HT-29 (cell line): ENCODE data around the gene SH2D1A. TPM values are rescaled to one million over a fixed set of nuclear protein-coding genes. Genes with fewer than 3 reads are reported as not detected.

Source experiments
- DNase-seq: peaks from one replicate; pipeline ENCODE4 v3.0.0-alpha.2; 2015; ENCODE audit warnings: low spot score
- small RNA-seq: library from RNA; depleted of rRNA; stranded (forward); fragments of <200 nt; gene quantifications from one replicate; pipeline ENCODE3, GENCODE V24; 2014
- total RNA-seq: library from RNA; depleted of rRNA; stranded (reverse); fragments of >200 nt; shearing (Covaris generic); gene quantifications from 2 replicates; pipeline ENCODE4 v1.2.3, GENCODE V29; 2014; rRNA removed

SH2D1A gene
- total RNA-seq, 1 experiment from 2014 or later: not detected

GRCh38 chrX:124415115-124415800, 68.9 kb downstream of the SH2D1A start:
- no peak for DNase-seq

GRCh38 chrX:124421898-124422655, 75.7 kb downstream of the SH2D1A start:
- DNase-seq: no peak

Small RNA genes lying within 50 kb of the gene (small RNA-seq; reads per million reads assigned to genes)
- 1.4 reads per million, percentile 50 among the genes with 10 or more reads in this experiment for gene AL022718.1

Other genes starting within 250 kb of the SH2D1A start
- not detected in 2 replicates for gene TEX13D, start 13.9 kb upstream of the SH2D1A start, total RNA-seq